CD14-positive monocyte (primary cell): Measurements from ENCODE around the gene MYOCD. TPM values are rescaled to one million over a fixed set of nuclear protein-coding genes. Genes with fewer than 3 reads are reported as not detected.

ENCODE experiments used
- DNase-seq, 3 donors: peaks; one replicate each; pipeline ENCODE4 v3.0.0-alpha.2; 2011 to 2022
- H2AFZ ChIP-seq: 2 replicates; pipeline ENCODE4 v1.6.0; 2012; ENCODE audit warnings: mild to moderate bottlenecking, low read depth, low read length, inconsistent platforms; ENCODE audit not compliant: insufficient read depth, poor library complexity, severe bottlenecking
- H3K27ac ChIP-seq, 2 donors: 1 replicate in 1 of 2; 2 replicates in 1 of 2; pipeline ENCODE4 v1.5.1; 2012 to 2013; ENCODE audit warnings: low read length in 2 of 2, control low read depth in 1 of 2, inconsistent platforms in 1 of 2, low read depth in 1 of 2, mild to moderate bottlenecking in 1 of 2
- H3K27me3 ChIP-seq, 2 donors: one replicate each; pipeline versions ENCODE4 v1.6.0 to v1.6.1; 2011 to 2013; ENCODE audit warnings: low read length in 2 of 2; ENCODE audit not compliant: control insufficient read depth in 2 of 2, insufficient read depth in 2 of 2
- H3K36me3 ChIP-seq, 2 donors: replicated peaks in 1 of 2; 1 replicate in 1 of 2; 2 replicates in 1 of 2; pipeline versions ENCODE4 v1.5.1 to v1.6.1; 2012 to 2013; ENCODE audit warnings: low read length in 2 of 2, control low read depth in 1 of 2, inconsistent platforms in 1 of 2, mild to moderate bottlenecking in 1 of 2; ENCODE audit not compliant: insufficient read depth in 2 of 2, control insufficient read depth in 1 of 2
- H3K4me1 ChIP-seq, 2 donors: 1 replicate in 1 of 2; 2 replicates in 1 of 2; pipeline versions ENCODE4 v1.5.1 to v1.6.1; 2012 to 2013; ENCODE audit warnings: low read length in 2 of 2, control low read depth in 1 of 2, inconsistent platforms in 1 of 2, mild to moderate bottlenecking in 1 of 2, moderate library complexity in 1 of 2; ENCODE audit not compliant: insufficient read depth in 2 of 2, control insufficient read depth in 1 of 2
- H3K4me2 ChIP-seq: replicated peaks from 2 replicates; pipeline ENCODE3; 2012; ENCODE audit warnings: low read length, moderate library complexity, mild to moderate bottlenecking; ENCODE audit not compliant: poor library complexity, severe bottlenecking; ENCODE audit errors: extremely low read depth
- H3K4me3 ChIP-seq, 3 experiments: fragments of 200-600 bp in 1 of 3; sonication (generic) in 1 of 3; replicated peaks in 1 of 3; 1 replicate in 2 of 3; 2 replicates in 1 of 3; pipeline ENCODE4 v1.5.1; 2011 to 2013; ENCODE audit warnings: low read length in 3 of 3, mild to moderate bottlenecking in 3 of 3, control low read depth in 2 of 3, low read depth in 2 of 3, inconsistent platforms in 1 of 3, moderate library complexity in 1 of 3
- H3K79me2 ChIP-seq: 2 replicates; pipeline ENCODE4 v1.6.0; 2012; ENCODE audit warnings: mild to moderate bottlenecking, control low read depth, inconsistent platforms, low read length, moderate library complexity; ENCODE audit not compliant: insufficient read depth
- H3K9ac ChIP-seq: 2 replicates; pipeline ENCODE4 v1.6.0; 2017; ENCODE audit warnings: low read length, mild to moderate bottlenecking; ENCODE audit not compliant: insufficient read depth, poor library complexity, severe bottlenecking
- H3K9me3 ChIP-seq, 2 donors: replicated peaks in 1 of 2; 1 replicate in 1 of 2; 2 replicates in 1 of 2; pipeline versions ENCODE4 v1.5.1 to v1.6.1; 2012 to 2013; ENCODE audit warnings: low read length in 2 of 2, control low read depth in 1 of 2; ENCODE audit not compliant: control insufficient read depth in 1 of 2, insufficient read depth in 1 of 2
- H4K20me1 ChIP-seq: 2 replicates; pipeline ENCODE4 v1.6.0; 2012; ENCODE audit warnings: mild to moderate bottlenecking, low read length, control low read depth, moderate library complexity; ENCODE audit not compliant: insufficient read depth
- H3K27ac Mint-ChIP-seq, 7 donors: one replicate each; pipeline ENCODE4 v1.8.0; 2020; ENCODE audit warnings: mild to moderate bottlenecking in 7 of 7, mixed read lengths in 7 of 7, moderate library complexity in 6 of 7, inconsistent platforms in 2 of 7
- H3K27me3 Mint-ChIP-seq, 3 donors: one replicate each; pipeline ENCODE4 v1.8.0; 2021 to 2022; ENCODE audit warnings: low read depth in 3 of 3, mild to moderate bottlenecking in 3 of 3, mixed read lengths in 3 of 3, moderate library complexity in 3 of 3, inconsistent platforms in 1 of 3
- H3K36me3 Mint-ChIP-seq, 2 donors: one replicate each; pipeline ENCODE4 v1.8.0; 2020; ENCODE audit warnings: mixed read lengths in 2 of 2, inconsistent platforms in 1 of 2, mild to moderate bottlenecking in 1 of 2
- H3K4me1 Mint-ChIP-seq: one replicate; pipeline ENCODE4 v1.8.0; 2020; ENCODE audit warnings: mild to moderate bottlenecking, mixed read lengths
- H3K4me3 Mint-ChIP-seq, 2 donors: one replicate each; pipeline ENCODE4 v1.8.0; 2020; ENCODE audit warnings: mild to moderate bottlenecking in 2 of 2, mixed read lengths in 2 of 2, moderate library complexity in 1 of 2
- H3K9me3 Mint-ChIP-seq, 7 donors: one replicate each; pipeline ENCODE4 v1.8.0; 2020 to 2022; ENCODE audit warnings: mixed read lengths in 7 of 7, mild to moderate bottlenecking in 6 of 7, moderate library complexity in 6 of 7, inconsistent platforms in 2 of 7
- CTCF ChIP-seq: fragments of 200-600 bp; IDR thresholded peaks from one replicate; pipeline ENCODE4 v1.8.0; 2022; ENCODE audit warnings: antibody characterized with exemption, mild to moderate bottlenecking
- WGBS: methylation state at CpG from one replicate; pipeline ENCODE4 v1.1.5; 2013; ENCODE audit warnings: missing lambda C conversion rate; ENCODE audit not compliant: insufficient coverage; 5-methylcytosine and 5-hydroxymethylcytosine counted together
- intact Hi-C, 2 donors: fragments of 100-400 bp; cut with micrococcal nuclease; formaldehyde crosslinking; loops; one replicate each; pipeline versions ENCODE4 v1.15.0 to v1.15.1; 2023
- polyA plus RNA-seq, 3 donors: library from polyadenylated mRNA; depleted of rRNA in 1 of 3; unstranded in 2 of 3; stranded (reverse) in 1 of 3; fragments of 300-500 nt in 2 of 3; fragments of >200 nt in 1 of 3; fragmentation: Illumina TruSeq in 2 of 3; gene quantifications; 1 replicate in 2 of 3; 2 replicates in 1 of 3; pipeline ENCODE4 v1.2.3, GENCODE V29; 2012 to 2021

MYOCD gene
- polyA plus RNA-seq, 3 donors = not detected

GRCh38 chr17:12671906-12672305 is 6.2 kb downstream of the MYOCD start:
- intact Hi-C loops = no loop called here
- Histone ChIP-seq H3K27me3 (peaks cover 6% of the 10 kb centered on the region in 2 donors), H3K4me1 (no peaks in the 10 kb centered on the region), H3K27ac (no peak overlapping the region), H3K4me3 (no peak overlapping the region), H3K9ac (no peak overlapping the region), H4K20me1 (no peaks in the 10 kb centered on the region), H3K79me2 (no peaks in the 10 kb centered on the region), H3K4me2 (no peak overlapping the region), H3K36me3 (no peaks in the 10 kb centered on the region), H2AFZ (no peak overlapping the region), H3K9me3 (no peaks in the 10 kb centered on the region)
- Mint-ChIP-seq H3K27me3 (peaks cover 4 to 13% (median 12%) of the 10 kb centered on the region in 3 donors), H3K27ac (no peak overlapping the region), H3K9me3 (no peaks in the 10 kb centered on the region), H3K4me3 (no peak overlapping the region), H3K36me3 (no peaks in the 10 kb centered on the region), H3K4me1 (no peaks in the 10 kb centered on the region)
- no CpG with 5 or more reads among the region's 2 CpGs for WGBS
- DNase-seq = no peak
- TF ChIP-seq CTCF = no peak

GRCh38 chr17:12672947-12673346 is 7.3 kb downstream of the MYOCD start:
- no peaks in the 10 kb centered on the region for H3K4me1 ChIP-seq
- H3K9me3 ChIP-seq = no peaks in the 10 kb centered on the region
- H3K27ac Mint-ChIP-seq = no peak overlapping the region
- no peak overlapping the region for H3K4me3 ChIP-seq
- intact Hi-C loops = no loop called here
- no peaks in the 10 kb centered on the region for H3K4me1 Mint-ChIP-seq
- no peak overlapping the region for H3K9ac ChIP-seq
- no peaks in the 10 kb centered on the region for H3K27me3 ChIP-seq
- H3K79me2 ChIP-seq = no peaks in the 10 kb centered on the region
- no peaks in the 10 kb centered on the region for H3K36me3 Mint-ChIP-seq
- H3K9me3 Mint-ChIP-seq = peaks cover 0 to 5% (median 0%) of the 10 kb centered on the region in 7 donors
- H3K4me3 Mint-ChIP-seq = no peak overlapping the region
- 100% methylated on average over 1 of the region's 2 CpGs for WGBS
- no peaks in the 10 kb centered on the region for H3K36me3 ChIP-seq
- H3K27ac ChIP-seq = no peak overlapping the region
- H4K20me1 ChIP-seq = no peaks in the 10 kb centered on the region
- no peak for TF ChIP-seq CTCF
- no peak for DNase-seq
- no peak overlapping the region for H2AFZ ChIP-seq
- H3K4me2 ChIP-seq = no peak overlapping the region
- peaks cover 2 to 4% (median 3%) of the 10 kb centered on the region in 3 donors for H3K27me3 Mint-ChIP-seq
